RWPE1 (cell line): Measurements from ENCODE around the gene GRIA1.

Source experiments
- CTCF ChIA-PET: fragments of 350-600 bp; sonication (Branson Sonifier 250); formaldehyde crosslinking; extraction: SDS; loops from one replicate; lab custom pipeline; 2021; lab: Yijun Ruan, JAX
- POLR2A ChIA-PET: fragments of 400-600 bp; formaldehyde crosslinking; extraction: SDS; loops from one replicate; lab custom pipeline; 2020; ENCODE audit warnings: antibody characterized with exemption; ENCODE audit not compliant: low non-redundant PET; lab: Yijun Ruan, JAX
- DNase-seq: peaks from one replicate; pipeline ENCODE4 v3.0.0; 2012; ENCODE audit warnings: low spot score
- H3K27ac ChIP-seq: fragments of 450-650 bp; 2 replicates; pipeline ENCODE4 v1.5.1; 2017
- CTCF ChIP-seq: fragments of 450-650 bp; conservative IDR thresholded peaks from 2 replicates; pipeline ENCODE4 v1.5.1; 2017; ENCODE audit warnings: low read depth, mild to moderate bottlenecking

GRIA1 gene

GRCh38 chr5:153623124-153623523 lies 132.7 kb downstream of the GRIA1 start:
- H3K27ac ChIP-seq = no peak overlapping the region
- CTCF ChIA-PET = interaction anchor here (0.6 kb wide), 1 partner anchor 77 kb away, joined by 3 read pairs; no protein-coding TSS in a partner anchor
- no peak for TF ChIP-seq CTCF
- no peak for DNase-seq
- POLR2A ChIA-PET = no interaction called here

- ChIA-PET POLR2A (no interaction called here), CTCF (no interaction called here)
- no peak overlapping the region for H3K27ac ChIP-seq
- DNase-seq = no peak
- no peak for TF ChIP-seq CTCF
These were observed 133.4 kb downstream of the GRIA1 start for GRCh38 chr5:153623751-153624450.

GRCh38 chr5:153624451-153624765 lies 133.9 kb downstream of the GRIA1 start:
- no peak overlapping the region for H3K27ac ChIP-seq
- no peak for TF ChIP-seq CTCF
- DNase-seq = no peak
- ChIA-PET POLR2A (no interaction called here), CTCF (no interaction called here)

GRCh38 chr5:153625826-153626354 lies 135.4 kb downstream of the GRIA1 start:
- CTCF ChIA-PET = no interaction called here
- POLR2A ChIA-PET = no interaction called here
- H3K27ac ChIP-seq = no peak overlapping the region
- no peak for DNase-seq
- TF ChIP-seq CTCF = no peak

GRCh38 chr5:153626836-153627235 lies 136.4 kb downstream of the GRIA1 start:
- no peak overlapping the region for H3K27ac ChIP-seq
- TF ChIP-seq CTCF = no peak
- ChIA-PET CTCF (interaction anchor here (0.7 kb wide), 1 partner anchor 148 kb away, joined by 3 read pairs; no protein-coding TSS in a partner anchor), POLR2A (no interaction called here)
- DNase-seq = no peak

GRCh38 chr5:153629027-153629895 lies 138.8 kb downstream of the GRIA1 start:
- TF ChIP-seq CTCF = peak; percentile 50; the same call in 1 of the 2 replicates
- ChIA-PET POLR2A (no interaction called here), CTCF (interaction anchor here (0.6 to 1.1 kb wide), 5 partner anchors 85 to 1487 kb away, joined by 3 to 4 read pairs (median 3); no protein-coding TSS in a partner anchor)
- H3K27ac ChIP-seq = peak overlapping the region; percentile 81
- peak; percentile 91 for DNase-seq
